HG02870 (cell line): ENCODE measurements around the gene SLC25A25.
"Not testable (repeated sequence)": the region's sequence is repeated elsewhere in the genome, so short reads cannot be mapped to it uniquely, and the experiment has no call there.

Experiments used
- ATAC-seq: cut with Tn5 transposase; IDR thresholded peaks from one replicate; pipeline ENCODE4 v1.9.1; 2021; ENCODE audit warnings: mild to moderate bottlenecking, moderate library complexity; ENCODE audit not compliant: unreplicated experiment

SLC25A25 gene

DNA sequence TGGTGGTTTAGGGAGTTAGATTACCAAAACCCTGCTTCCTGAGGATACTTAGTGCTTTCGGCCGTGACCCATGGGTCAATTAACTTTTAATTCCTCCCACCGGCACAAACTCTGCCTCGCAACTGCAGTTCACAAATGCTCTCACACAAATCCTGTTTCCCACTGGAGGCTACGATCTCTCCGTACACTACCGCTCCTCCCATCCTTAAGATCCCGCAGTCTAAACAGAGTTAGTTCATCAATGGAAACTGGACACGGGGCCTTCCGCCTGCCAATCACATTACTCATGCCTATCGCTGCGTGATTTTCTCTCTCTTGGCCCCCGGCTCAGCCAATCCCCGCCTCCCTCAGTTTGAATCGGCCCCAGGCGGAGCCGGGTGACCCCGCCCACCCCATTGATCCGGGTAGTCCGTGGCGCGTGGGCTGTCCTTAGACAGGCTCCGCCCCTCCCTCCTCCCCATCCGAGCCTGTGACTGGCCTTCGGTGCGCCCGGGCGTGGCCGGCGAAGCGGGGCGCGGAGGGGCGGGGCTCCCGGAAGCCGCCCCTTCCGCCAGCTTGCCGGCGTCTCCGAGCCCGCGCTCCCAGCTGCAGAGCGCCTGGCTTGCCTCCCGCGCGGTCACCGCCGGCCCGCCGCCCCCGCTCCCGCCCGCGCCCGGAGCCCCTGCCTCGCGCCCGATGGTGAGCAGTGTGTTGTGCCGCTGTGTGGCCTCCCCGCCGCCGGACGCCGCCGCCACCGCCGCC, at the start of gene SLC25A25:
Gene SLC25A25, plus strand, starts transcription at position 588 of the 741 bp plus-strand sequence. Its CDS starts 88 bp downstream, at position 676.
- peak; percentile 62 for ATAC-seq

- no peak for ATAC-seq
These were observed 47.3 kb upstream of the SLC25A25 start for GRCh38 chr9:128020692-128021091.

DNA sequence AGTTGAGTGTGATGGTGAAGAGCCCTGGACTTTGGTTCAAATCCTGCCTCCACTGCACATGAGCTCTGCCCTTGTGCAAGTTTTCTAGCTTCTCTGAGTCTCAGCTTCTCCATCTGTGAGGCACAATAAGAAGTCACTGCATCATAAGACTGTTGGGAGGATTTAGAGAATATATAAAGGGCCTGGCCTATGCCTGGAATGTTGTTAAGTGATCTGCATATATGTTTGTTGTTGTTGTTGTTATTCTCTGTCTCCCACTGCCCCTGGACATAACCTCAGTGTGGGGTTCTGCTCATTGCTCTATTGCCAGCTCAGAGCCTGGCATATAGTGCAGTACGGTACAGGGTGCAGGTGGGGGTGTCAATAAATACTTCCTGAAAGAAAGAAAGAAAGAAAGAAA, 46.9 kb upstream of the SLC25A25 start:
- no peak for ATAC-seq

GRCh38 chr9:128022886-128023285, 45.1 kb upstream of the SLC25A25 start:
- ATAC-seq, result no peak

GRCh38 chr9:128023671-128024070, 44.4 kb upstream of the SLC25A25 start:
- ATAC-seq, result not testable (repeated sequence)

GRCh38 chr9:128024761-128025308, 43.2 kb upstream of the SLC25A25 start:
- no peak for ATAC-seq

DNA sequence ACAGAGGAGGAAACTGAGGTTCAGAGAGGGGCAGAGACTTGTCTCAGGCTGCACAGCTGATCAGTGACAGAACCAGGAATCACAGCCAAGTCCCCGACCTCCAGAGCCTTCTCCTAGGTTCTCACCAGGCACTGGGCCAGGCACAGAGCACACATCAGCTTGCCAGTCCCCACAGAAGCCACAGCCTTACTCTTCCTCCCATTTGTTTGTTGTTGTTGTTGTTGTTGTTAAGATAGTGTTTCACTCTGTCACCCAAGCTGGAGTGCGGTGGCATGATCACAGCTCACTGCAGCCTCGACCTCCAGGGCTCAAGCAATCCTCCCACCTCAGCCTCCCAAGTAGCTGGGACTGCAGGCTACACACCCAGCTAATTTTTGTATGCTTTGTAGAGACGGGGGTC, 42.3 kb upstream of the SLC25A25 start:
- no peak for ATAC-seq

- no peak for ATAC-seq
These were observed 41.7 kb upstream of the SLC25A25 start for GRCh38 chr9:128026255-128026772.

DNA sequence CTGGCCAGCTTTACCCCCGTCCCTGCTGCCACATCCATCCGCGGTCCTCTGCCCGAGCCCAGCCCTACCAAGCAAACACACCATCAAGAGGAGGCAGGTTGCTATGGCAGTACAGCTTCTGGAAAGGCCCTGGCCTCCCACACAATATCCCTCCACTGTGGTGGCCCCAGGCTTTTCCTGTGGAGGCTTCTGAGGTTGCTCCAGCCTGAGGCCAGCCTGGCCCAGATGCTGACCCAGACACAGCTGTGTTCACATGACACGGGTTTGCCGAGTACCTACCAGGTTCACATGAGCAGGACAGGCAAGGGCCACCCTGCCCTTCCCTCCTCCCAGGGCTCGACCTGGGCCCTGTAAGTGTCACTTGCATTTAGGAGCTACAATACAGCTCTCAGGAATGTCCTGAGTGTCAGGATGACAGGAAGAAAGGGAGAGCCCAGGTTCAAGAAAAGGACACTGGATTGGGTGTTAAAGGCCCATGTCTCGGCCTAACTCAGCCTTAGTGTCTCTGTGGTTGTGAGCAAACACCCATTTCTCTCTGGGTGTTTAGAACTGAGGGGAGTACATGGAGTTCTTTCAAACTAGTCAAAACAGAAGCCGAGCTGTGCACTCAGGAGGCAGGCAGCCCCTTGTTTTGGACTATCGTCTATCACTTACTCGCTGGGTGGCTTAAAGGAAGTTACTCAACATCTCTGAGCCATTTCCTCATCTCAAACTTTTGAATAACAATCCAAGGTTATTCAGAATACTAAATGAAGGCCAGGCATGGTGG, 41.1 kb upstream of the SLC25A25 start:
- ATAC-seq, result no peak

GRCh38 chr9:128027705-128028104, 40.3 kb upstream of the SLC25A25 start:
- ATAC-seq, result no peak

DNA sequence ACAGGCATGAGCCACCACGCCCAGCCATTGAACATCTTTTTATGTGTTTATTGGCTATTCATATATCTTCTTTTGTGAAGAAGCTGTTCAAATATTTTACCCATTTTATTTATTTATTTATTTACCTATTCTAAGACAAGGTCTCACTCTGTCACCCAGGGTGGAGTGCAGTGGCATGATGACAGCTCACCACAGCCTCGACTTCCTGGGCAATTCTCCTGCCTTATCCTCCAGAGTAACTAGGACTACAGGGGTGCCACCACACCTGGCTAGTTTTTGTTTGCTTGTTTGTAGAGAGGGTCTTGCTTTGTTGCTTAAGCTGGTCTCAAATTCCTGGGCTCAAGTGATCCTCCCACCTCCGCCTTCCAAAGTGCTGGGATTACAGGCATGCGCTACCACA, 34.4 kb upstream of the SLC25A25 start:
- no peak for ATAC-seq

DNA sequence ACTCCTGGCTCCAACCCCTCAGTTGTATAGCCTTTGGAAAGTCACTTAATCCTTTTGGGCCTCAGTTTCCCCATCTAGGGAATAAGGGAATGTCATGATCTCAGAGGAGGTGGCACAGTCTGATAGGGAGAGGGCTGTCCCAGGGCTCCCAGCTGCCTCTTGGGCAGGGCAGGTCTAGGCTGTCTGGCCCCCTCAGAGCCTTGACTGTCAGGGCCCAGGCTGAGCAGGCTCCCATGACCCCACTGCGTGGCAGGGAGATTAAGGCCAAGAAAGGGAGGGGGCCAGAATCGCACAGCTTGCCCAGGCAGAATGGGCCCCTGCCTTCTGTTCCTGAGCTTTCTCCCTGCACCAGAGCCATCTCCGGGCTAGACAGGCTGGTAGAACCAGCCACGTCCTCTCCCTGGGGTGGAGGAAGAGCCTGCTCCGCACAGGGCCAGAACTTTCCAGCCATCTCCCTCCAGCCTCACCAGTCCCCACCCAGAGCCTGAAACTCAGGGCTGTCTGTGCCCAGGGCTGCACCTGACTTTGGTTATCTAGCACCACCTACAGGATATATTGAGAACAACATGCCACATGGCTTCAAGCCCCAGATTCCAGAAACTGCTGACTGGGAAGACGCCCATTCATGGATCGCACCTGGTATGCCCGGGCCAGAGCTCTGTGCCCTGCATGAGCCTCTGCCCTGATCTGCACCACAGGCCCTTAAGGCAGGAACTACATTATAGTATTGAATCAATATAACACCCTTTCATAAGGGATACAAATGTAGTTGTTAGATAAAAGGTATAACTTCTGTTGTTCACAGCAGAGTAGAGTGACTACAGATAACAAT, 33.0 kb upstream of the SLC25A25 start:
- no peak for ATAC-seq

DNA sequence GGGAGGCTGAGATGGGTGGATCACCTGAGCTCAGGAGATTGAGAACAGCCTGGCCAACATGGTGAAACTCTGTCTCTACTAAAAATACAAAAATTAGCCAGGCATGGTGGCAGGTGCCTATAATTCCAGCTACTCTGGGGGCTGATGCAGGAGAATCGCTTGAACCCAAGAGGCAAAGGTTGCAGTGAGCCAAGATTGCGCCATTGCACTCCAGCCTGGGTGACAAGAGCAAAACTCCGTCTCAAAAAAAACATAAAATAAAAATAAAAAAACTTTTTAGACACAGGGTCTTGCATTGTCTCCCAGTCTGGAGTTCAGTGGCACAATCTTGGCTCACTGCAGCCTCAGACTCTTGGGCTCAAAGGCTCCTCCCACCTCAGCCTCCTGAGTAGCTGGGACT, 31.5 kb upstream of the SLC25A25 start:
- ATAC-seq, result not testable (repeated sequence)

- ATAC-seq, result not testable (repeated sequence)
These were observed 27.2 kb upstream of the SLC25A25 start for GRCh38 chr9:128040783-128041182.

- no peak for ATAC-seq
These were observed 26.0 kb upstream of the SLC25A25 start for GRCh38 chr9:128042043-128042442.

GRCh38 chr9:128043467-128043868, 24.6 kb upstream of the SLC25A25 start:
- ATAC-seq, result no peak

GRCh38 chr9:128045409-128045808, 22.6 kb upstream of the SLC25A25 start:
- not testable (repeated sequence) for ATAC-seq

GRCh38 chr9:128045831-128046230, 22.2 kb upstream of the SLC25A25 start:
- no peak for ATAC-seq

DNA sequence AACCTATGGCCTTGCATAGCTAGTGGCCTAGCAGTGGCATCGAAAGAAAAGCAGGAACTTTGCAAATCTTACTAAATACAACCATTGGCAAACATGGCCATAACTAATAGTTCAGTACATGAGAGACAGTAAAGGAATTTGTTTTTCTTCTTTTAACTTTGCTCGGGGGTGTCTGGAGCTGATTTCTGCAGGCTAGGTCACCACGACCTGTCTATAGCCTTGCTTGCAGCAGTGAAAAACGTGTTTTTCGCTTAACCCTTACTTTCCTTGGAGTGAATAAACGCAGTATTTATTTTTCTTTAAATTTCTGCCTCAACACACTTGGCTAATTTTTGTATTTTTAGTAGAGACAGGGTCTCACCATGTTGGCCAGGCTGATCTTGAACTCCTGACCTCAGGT, 20.8 kb upstream of the SLC25A25 start:
- no peak for ATAC-seq

DNA sequence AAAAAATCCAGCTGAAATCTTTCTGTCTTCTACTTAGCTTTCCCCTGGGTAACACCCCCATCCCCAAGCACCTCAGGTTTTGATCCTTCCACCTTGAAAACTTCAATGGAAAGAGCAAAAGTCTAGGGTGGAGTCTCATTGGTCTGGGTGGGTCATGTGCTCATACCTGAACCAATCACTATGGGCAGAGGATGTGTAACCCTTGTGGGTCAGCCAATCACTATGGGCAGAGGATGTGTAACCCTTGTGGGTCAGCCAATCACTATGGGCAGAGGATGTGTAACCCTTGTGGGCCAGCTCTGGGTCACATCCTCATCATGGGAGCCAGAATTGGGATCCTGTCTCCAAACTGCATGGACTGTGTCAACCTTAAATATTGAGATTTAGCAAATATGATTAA, 19.4 kb upstream of the SLC25A25 start:
- ATAC-seq, result no peak

DNA sequence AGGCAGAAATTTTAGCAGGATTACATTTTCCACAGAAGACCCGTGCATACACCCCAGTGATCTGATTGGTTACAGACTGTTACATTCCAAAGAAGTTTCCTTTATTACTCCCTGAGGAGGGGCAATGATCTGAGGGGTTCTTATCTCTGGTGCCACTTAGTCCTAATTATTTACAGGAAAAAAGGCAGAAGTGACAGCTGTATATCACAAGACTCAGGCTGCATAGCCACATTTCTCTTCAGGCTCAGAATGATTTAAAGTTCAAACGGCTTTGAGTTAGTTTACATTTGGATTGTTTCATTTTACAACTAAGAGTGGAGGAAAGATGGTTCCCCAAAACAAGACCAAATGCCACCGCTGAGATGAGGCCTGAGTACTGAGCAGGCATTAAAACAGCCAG, 18.2 kb upstream of the SLC25A25 start:
- no peak for ATAC-seq
